Glutamatergic neuron (in vitro differentiated cells): ENCODE data around the gene SUDS3. TPM values are rescaled to one million over a fixed set of nuclear protein-coding genes. Genes with fewer than 3 reads are reported as not detected.

Experiments
- DNase-seq: peaks from one replicate; pipeline ENCODE4 v3.0.0; 2022
- H3K27ac Mint-ChIP-seq: one replicate; pipeline ENCODE4 v1.8.0; 2020; ENCODE audit warnings: mild to moderate bottlenecking, mixed read lengths, inconsistent platforms; ENCODE audit not compliant: unreplicated experiment
- H3K27me3 Mint-ChIP-seq: one replicate; pipeline ENCODE4 v1.8.0; 2020; ENCODE audit warnings: mild to moderate bottlenecking, moderate library complexity, mixed read lengths, inconsistent platforms; ENCODE audit not compliant: unreplicated experiment
- H3K36me3 Mint-ChIP-seq: one replicate; pipeline ENCODE4 v1.8.0; 2020; ENCODE audit warnings: mild to moderate bottlenecking, mixed read lengths, inconsistent platforms; ENCODE audit not compliant: unreplicated experiment
- H3K4me1 Mint-ChIP-seq: one replicate; pipeline ENCODE4 v1.8.0; 2020; ENCODE audit warnings: mild to moderate bottlenecking, low read depth, mixed read lengths, inconsistent platforms; ENCODE audit not compliant: unreplicated experiment
- H3K4me3 Mint-ChIP-seq: one replicate; pipeline ENCODE4 v1.8.0; 2020; ENCODE audit warnings: mild to moderate bottlenecking, mixed read lengths, inconsistent platforms; ENCODE audit not compliant: unreplicated experiment
- H3K9me3 Mint-ChIP-seq: one replicate; pipeline ENCODE4 v1.8.0; 2020; ENCODE audit warnings: mild to moderate bottlenecking, moderate library complexity, mixed read lengths, inconsistent platforms; ENCODE audit not compliant: unreplicated experiment
- long read RNA-seq: library from polyadenylated mRNA; unstranded; transcript quantifications from one replicate; pipeline ENCODE4 v2.0.0, GENCODE V29; 2020; ENCODE audit not compliant: unreplicated experiment
- total RNA-seq: library from RNA; stranded (reverse); fragmentation: NEBNext Ultra II Directional; extraction: Animal tissue kit (Norgen Biotek cat#: 25700); gene quantifications from one replicate; pipeline ENCODE4 v1.2.1, GENCODE V29; 2021; ENCODE audit not compliant: unreplicated experiment
- TF ChIP-seq, protein P1 (sequence below): fragments of 200-600 bp; sonication (generic); IDR thresholded peaks from one replicate; pipeline ENCODE4 v1.5.0; 2021; ENCODE audit not compliant: partially characterized antibody, unreplicated experiment

SUDS3 gene, protein sequence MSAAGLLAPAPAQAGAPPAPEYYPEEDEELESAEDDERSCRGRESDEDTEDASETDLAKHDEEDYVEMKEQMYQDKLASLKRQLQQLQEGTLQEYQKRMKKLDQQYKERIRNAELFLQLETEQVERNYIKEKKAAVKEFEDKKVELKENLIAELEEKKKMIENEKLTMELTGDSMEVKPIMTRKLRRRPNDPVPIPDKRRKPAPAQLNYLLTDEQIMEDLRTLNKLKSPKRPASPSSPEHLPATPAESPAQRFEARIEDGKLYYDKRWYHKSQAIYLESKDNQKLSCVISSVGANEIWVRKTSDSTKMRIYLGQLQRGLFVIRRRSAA
- 32.5 TPM for total RNA-seq
- long read RNA-seq, full-length matches to known transcripts = 2 of 7 reads
- long read RNA-seq, partial matches to known transcripts = 5 of 7 reads
- long read RNA-seq, other reads (novel, unspliced or antisense) = 0 of 7 reads

DNA sequence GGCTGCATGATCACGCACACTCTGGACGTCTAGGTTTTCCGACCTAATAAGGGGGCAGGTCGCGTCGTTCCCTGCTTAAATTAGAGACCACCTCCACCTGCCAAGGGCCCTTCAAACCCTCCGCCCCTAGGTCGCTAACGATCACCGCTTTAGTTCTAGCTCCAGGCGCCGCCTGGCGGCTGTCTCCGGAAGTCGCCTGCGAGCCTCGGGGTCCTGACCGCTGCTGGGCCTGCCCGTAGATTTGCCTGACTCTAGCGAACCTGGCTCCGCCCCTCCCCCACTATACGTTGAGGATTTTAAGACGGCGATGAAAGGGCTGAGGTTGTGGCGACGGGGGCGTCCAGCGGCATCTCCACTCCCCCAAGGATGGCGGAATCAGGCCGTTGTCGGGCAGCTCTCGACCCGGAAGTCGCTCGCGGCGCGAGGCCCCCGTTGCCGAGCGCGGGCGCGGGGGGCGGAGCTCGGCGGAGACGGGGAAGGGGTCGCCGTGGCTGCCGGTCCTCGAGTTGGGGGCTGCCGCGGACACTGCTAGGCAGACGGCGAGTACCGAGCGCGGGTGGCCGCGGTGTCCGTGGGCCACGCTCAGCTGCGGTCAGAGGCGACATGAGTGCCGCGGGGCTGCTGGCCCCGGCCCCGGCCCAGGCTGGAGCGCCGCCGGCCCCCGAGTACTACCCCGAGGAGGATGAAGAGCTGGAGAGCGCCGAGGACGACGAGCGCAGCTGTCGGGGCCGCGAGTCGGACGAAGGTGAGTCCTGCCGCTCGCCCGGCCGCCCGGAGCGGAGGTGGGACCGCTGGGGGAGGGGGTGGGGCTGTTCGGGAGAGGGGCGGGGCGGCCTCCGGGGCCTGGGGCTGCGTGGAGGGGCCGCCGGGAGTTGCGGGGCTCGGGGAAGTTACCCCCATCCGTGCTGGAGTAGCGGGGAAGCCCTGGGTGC, at the start of gene SUDS3:
SUDS3 (plus strand) TSS at position 467 of the 932 bp plus-strand sequence; CDS start at position 604, 137 bp downstream.
- peak; percentile 94 for DNase-seq

DNA sequence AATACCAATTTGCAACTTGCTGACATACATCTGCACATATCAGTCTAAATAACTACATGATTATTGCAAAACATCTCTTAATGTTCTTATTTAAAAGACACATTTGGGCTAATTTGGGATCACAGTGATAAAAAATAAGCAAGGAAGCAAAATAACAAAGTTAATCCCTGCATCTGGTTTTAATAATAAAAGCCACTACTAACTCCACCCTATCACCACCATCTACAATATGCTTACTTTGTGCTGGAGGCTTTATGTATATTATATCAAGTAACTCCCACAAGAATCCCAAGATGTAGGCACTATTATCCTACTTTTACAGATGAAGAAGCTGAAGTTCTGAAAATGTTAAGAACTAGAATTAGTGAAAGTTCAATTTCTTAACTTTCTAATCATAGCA, 49.4 kb upstream of the SUDS3 start:
- Mint-ChIP-seq H3K4me1 (peaks cover 6% of the 10 kb centered on the region), H3K27me3 (peaks cover 2% of the 10 kb centered on the region)

More for the DNA sequence above, at the start of gene SUDS3:
- Mint-ChIP-seq H3K27me3 (peaks cover 3% of the 10 kb centered on the region), H3K36me3 (no peaks in the 10 kb centered on the region), H3K27ac (peak within 1 kb of the TSS; percentile 96), H3K4me1 (peaks cover 4% of the 10 kb centered on the region), H3K4me3 (peak within 1 kb of the TSS; percentile 88), H3K9me3 (peaks cover 2% of the 10 kb centered on the region)
- TF ChIP-seq, protein P1, sequence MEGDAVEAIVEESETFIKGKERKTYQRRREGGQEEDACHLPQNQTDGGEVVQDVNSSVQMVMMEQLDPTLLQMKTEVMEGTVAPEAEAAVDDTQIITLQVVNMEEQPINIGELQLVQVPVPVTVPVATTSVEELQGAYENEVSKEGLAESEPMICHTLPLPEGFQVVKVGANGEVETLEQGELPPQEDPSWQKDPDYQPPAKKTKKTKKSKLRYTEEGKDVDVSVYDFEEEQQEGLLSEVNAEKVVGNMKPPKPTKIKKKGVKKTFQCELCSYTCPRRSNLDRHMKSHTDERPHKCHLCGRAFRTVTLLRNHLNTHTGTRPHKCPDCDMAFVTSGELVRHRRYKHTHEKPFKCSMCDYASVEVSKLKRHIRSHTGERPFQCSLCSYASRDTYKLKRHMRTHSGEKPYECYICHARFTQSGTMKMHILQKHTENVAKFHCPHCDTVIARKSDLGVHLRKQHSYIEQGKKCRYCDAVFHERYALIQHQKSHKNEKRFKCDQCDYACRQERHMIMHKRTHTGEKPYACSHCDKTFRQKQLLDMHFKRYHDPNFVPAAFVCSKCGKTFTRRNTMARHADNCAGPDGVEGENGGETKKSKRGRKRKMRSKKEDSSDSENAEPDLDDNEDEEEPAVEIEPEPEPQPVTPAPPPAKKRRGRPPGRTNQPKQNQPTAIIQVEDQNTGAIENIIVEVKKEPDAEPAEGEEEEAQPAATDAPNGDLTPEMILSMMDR = peak; percentile 99

DNA sequence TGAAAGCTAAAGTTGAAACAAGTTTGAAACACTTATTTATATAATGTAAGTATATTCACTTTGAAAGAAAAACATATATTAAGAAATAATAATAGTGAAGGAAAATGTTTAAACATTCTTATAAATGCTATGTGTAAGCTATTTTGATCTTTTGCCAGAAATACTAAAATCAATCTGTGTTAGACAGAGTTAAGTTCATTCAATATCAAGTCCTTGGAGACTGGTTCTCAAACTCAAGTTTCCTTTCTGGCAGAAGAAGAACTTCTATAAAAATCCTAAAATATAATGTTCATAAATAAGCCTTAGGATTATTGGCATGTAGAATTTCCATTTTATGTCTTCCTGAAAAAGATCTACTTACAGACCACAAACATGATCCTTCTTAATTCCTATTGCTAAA, 49.0 kb upstream of the SUDS3 start:
- no peaks in the 10 kb centered on the region for H3K36me3 Mint-ChIP-seq
- no peak overlapping the region for H3K27ac Mint-ChIP-seq
- no peak for DNase-seq
- TF ChIP-seq, protein P1 = no peak
- peaks cover 6% of the 10 kb centered on the region for H3K4me1 Mint-ChIP-seq
- peaks cover 2% of the 10 kb centered on the region for H3K27me3 Mint-ChIP-seq
- no peak overlapping the region for H3K4me3 Mint-ChIP-seq
- H3K9me3 Mint-ChIP-seq = no peaks in the 10 kb centered on the region

More for the DNA sequence above, 49.4 kb upstream of the SUDS3 start:
- no peaks in the 10 kb centered on the region for H3K9me3 Mint-ChIP-seq
- no peak overlapping the region for H3K4me3 Mint-ChIP-seq
- TF ChIP-seq, protein P1 = no peak
- no peaks in the 10 kb centered on the region for H3K36me3 Mint-ChIP-seq
- H3K27ac Mint-ChIP-seq = no peak overlapping the region
- DNase-seq = no peak

DNA sequence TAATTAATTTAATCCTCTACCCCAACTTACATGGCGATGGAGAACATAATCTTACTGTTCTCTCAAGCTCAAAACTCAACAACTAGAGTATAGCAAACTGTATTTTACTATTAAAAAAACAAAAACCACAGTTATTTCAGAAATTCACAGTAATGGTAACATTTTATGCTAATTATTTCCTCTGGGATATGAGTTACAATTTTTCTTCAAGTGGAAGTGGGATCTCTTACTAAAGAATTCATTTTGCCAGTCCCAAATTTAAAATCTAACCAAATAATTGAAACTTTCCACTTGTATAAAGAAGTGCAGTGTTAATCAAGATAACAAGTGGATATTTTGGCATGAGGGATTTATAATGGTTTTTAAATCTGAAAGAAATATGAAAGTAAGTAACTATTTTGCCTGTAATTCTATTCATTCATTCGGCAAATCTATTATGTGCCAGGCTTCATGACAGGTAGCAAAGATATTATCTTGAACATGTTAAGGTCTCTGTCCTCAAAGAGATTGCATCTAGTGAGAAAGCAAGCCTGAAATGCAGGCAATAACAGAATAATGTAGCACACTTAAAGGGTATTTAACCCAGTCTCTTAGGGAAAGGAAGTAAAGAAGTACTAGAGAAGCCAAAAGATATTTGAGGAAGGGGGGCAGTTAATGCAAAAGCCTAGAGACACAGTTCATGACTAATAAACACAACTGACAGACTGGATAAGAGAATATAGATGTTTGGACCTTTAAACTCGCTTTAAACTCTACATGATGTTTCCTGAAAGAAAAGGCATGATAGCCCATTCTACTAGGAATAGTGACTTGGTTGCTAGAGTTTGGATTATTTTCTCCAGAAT, 47.6 kb upstream of the SUDS3 start:
- no peaks in the 10 kb centered on the region for H3K36me3 Mint-ChIP-seq

More for the DNA sequence above, 47.6 kb upstream of the SUDS3 start:
- Mint-ChIP-seq H3K27ac (no peak overlapping the region), H3K9me3 (peaks cover 2% of the 10 kb centered on the region), H3K4me1 (peaks cover 6% of the 10 kb centered on the region), H3K27me3 (peaks cover 2% of the 10 kb centered on the region), H3K4me3 (no peak overlapping the region)
- no peak for DNase-seq
- TF ChIP-seq, protein P1 = no peak
